Smooth muscle cell (in vitro differentiated cells): ENCODE data around the gene DLGAP4. TPM values are rescaled to one million over a fixed set of nuclear protein-coding genes. Genes with fewer than 3 reads are reported as not detected.

Experiments used
- DNase-seq: peaks from one replicate; lab custom pipeline; 2025; ENCODE audit not compliant: unreplicated experiment; lab: John Stamatoyannopoulos, UW
- H2AFZ ChIP-seq: fragments of 200-600 bp; sonication (generic); 2 replicates; pipeline ENCODE4 v1.6.0; 2016; ENCODE audit warnings: antibody characterized with exemption, low read depth, mild to moderate bottlenecking
- H3F3A ChIP-seq: fragments of 200-600 bp; sonication (generic); 2 replicates; pipeline ENCODE4 v1.6.0; 2017; ENCODE audit warnings: antibody characterized with exemption, low read depth
- H3K27ac ChIP-seq: fragments of 200-600 bp; sonication (generic); 2 replicates; pipeline ENCODE4 v1.5.1; 2016; ENCODE audit warnings: low read depth, mild to moderate bottlenecking
- H3K27me3 ChIP-seq: fragments of 200-600 bp; sonication (generic); 2 replicates; pipeline ENCODE4 v1.6.1; 2016; ENCODE audit warnings: low read depth, mild to moderate bottlenecking
- H3K36me3 ChIP-seq: fragments of 200-600 bp; sonication (generic); 2 replicates; pipeline ENCODE4 v1.5.1; 2016; ENCODE audit warnings: low read depth
- H3K4me1 ChIP-seq: fragments of 200-600 bp; sonication (generic); 2 replicates; pipeline ENCODE4 v1.5.1; 2016; ENCODE audit warnings: low read depth
- H3K4me2 ChIP-seq: fragments of 200-600 bp; sonication (generic); 2 replicates; pipeline ENCODE4 v1.6.0; 2016; ENCODE audit warnings: mild to moderate bottlenecking
- H3K4me3 ChIP-seq: fragments of 200-600 bp; sonication (generic); 2 replicates; pipeline ENCODE4 v1.5.1; 2016; ENCODE audit warnings: mild to moderate bottlenecking
- H3K79me2 ChIP-seq: fragments of 200-600 bp; sonication (generic); 2 replicates; pipeline ENCODE4 v1.6.0; 2016; ENCODE audit warnings: low read depth, mild to moderate bottlenecking
- H3K9ac ChIP-seq: fragments of 200-600 bp; sonication (generic); 2 replicates; pipeline ENCODE4 v1.6.0; 2016; ENCODE audit warnings: low read depth
- H3K9me3 ChIP-seq: fragments of 200-600 bp; sonication (generic); replicated peaks from 2 replicates; pipeline ENCODE4 v1.5.1; 2016; ENCODE audit warnings: low read depth
- H4K20me1 ChIP-seq: fragments of 200-600 bp; sonication (generic); 2 replicates; pipeline ENCODE4 v1.6.0; 2016; ENCODE audit warnings: low read depth
- CTCF ChIP-seq: fragments of 200-600 bp; sonication (generic); IDR thresholded peaks from 2 replicates; pipeline ENCODE4 v1.5.1; 2017; ENCODE audit warnings: borderline replicate concordance, mild to moderate bottlenecking, antibody characterized with exemption; ENCODE audit not compliant: insufficient read depth, poor library complexity, severe bottlenecking
- WGBS: methylation state at CpG from one replicate; pipeline ENCODE4 v1.1.7; 2016; ENCODE audit warnings: low lambda C conversion rate; 5-methylcytosine and 5-hydroxymethylcytosine counted together
- polyA plus RNA-seq: library from polyadenylated mRNA; unstranded; fragments of >200 nt; fragmentation: Nextera tagmentation; extraction: Ambion mirVana; gene quantifications from 2 replicates; pipeline ENCODE4 v1.2.1, GENCODE V29; 2016
- total RNA-seq: library from RNA; depleted of rRNA; stranded (reverse); fragments of >200 nt; gene quantifications from 2 replicates; pipeline ENCODE4 v1.2.3, GENCODE V29; 2014

DLGAP4 gene
- total and polyA plus RNA-seq, 2 experiments from 2014 or later, result 86.8 to 102 TPM

- no peaks in the 10 kb centered on the region for H4K20me1 ChIP-seq
- H3K27ac ChIP-seq, result no peak overlapping the region
- H3K36me3 ChIP-seq, result no peaks in the 10 kb centered on the region
- no peak overlapping the region for H3K4me2 ChIP-seq
- H3K79me2 ChIP-seq, result no peaks in the 10 kb centered on the region
- no peak for DNase-seq
- no peak overlapping the region for H3K4me3 ChIP-seq
- no peak overlapping the region for H2AFZ ChIP-seq
- 12% methylated on average over 5 of the region's 5 CpGs for WGBS
- no peaks in the 10 kb centered on the region for H3K4me1 ChIP-seq
- H3K27me3 ChIP-seq, result peaks cover 3% of the 10 kb centered on the region
- no peak overlapping the region for H3K9ac ChIP-seq
- no peaks in the 10 kb centered on the region for H3K9me3 ChIP-seq
- TF ChIP-seq CTCF, result no peak
- H3F3A ChIP-seq, result no peaks in the 10 kb centered on the region
Measured at GRCh38 chr20:36391456-36391855, 85.3 kb downstream of the DLGAP4 start.

- TF ChIP-seq CTCF, result no peak
- Histone ChIP-seq H3K4me1 (no peaks in the 10 kb centered on the region), H4K20me1 (no peaks in the 10 kb centered on the region), H2AFZ (no peak overlapping the region), H3K9ac (no peak overlapping the region), H3F3A (no peaks in the 10 kb centered on the region), H3K27me3 (peaks cover 3% of the 10 kb centered on the region), H3K79me2 (no peaks in the 10 kb centered on the region), H3K4me2 (no peak overlapping the region), H3K27ac (no peak overlapping the region), H3K4me3 (no peak overlapping the region), H3K36me3 (no peaks in the 10 kb centered on the region), H3K9me3 (no peaks in the 10 kb centered on the region)
- 61% methylated on average over 5 of the region's 5 CpGs for WGBS
- no peak for DNase-seq
Measured at GRCh38 chr20:36391955-36392354, 85.8 kb downstream of the DLGAP4 start.

GRCh38 chr20:36392989-36393388, 86.8 kb downstream of the DLGAP4 start:
- no peaks in the 10 kb centered on the region for H3K4me1 ChIP-seq
- no peak overlapping the region for H3K9ac ChIP-seq
- no peaks in the 10 kb centered on the region for H3F3A ChIP-seq
- no peak overlapping the region for H2AFZ ChIP-seq
- H3K36me3 ChIP-seq, result no peaks in the 10 kb centered on the region
- WGBS, result 83% methylated on average over 3 of the region's 3 CpGs
- H3K79me2 ChIP-seq, result no peaks in the 10 kb centered on the region
- TF ChIP-seq CTCF, result no peak
- H4K20me1 ChIP-seq, result no peaks in the 10 kb centered on the region
- no peak for DNase-seq
- no peak overlapping the region for H3K4me3 ChIP-seq
- H3K4me2 ChIP-seq, result no peak overlapping the region
- H3K27me3 ChIP-seq, result no peaks in the 10 kb centered on the region
- no peaks in the 10 kb centered on the region for H3K9me3 ChIP-seq
- H3K27ac ChIP-seq, result no peak overlapping the region

- H3K79me2 ChIP-seq, result no peaks in the 10 kb centered on the region
- TF ChIP-seq CTCF, result no peak
- H3K27ac ChIP-seq, result no peak overlapping the region
- 83% methylated on average over 20 of the region's 20 CpGs for WGBS
- no peak overlapping the region for H3K4me3 ChIP-seq
- H3K4me1 ChIP-seq, result no peaks in the 10 kb centered on the region
- no peaks in the 10 kb centered on the region for H3K27me3 ChIP-seq
- H3K9ac ChIP-seq, result no peak overlapping the region
- H2AFZ ChIP-seq, result no peak overlapping the region
- no peaks in the 10 kb centered on the region for H3F3A ChIP-seq
- DNase-seq, result no peak
- H3K9me3 ChIP-seq, result no peaks in the 10 kb centered on the region
- no peaks in the 10 kb centered on the region for H4K20me1 ChIP-seq
- no peak overlapping the region for H3K4me2 ChIP-seq
- no peaks in the 10 kb centered on the region for H3K36me3 ChIP-seq
Measured at GRCh38 chr20:36394340-36394965, 88.3 kb downstream of the DLGAP4 start.
